IPS-11a (cell line): Measurements from ENCODE around the gene RAB25.
"Not testable (repeated sequence)": the region's sequence is repeated elsewhere in the genome, so short reads cannot be mapped to it uniquely, and the experiment has no call there.

ENCODE experiments used
- H3K4me3 ChIP-seq: one replicate; pipeline ENCODE4 v1.5.1; 2013; ENCODE audit warnings: low read depth, low read length, control low read depth

Gene RAB25

DNA sequence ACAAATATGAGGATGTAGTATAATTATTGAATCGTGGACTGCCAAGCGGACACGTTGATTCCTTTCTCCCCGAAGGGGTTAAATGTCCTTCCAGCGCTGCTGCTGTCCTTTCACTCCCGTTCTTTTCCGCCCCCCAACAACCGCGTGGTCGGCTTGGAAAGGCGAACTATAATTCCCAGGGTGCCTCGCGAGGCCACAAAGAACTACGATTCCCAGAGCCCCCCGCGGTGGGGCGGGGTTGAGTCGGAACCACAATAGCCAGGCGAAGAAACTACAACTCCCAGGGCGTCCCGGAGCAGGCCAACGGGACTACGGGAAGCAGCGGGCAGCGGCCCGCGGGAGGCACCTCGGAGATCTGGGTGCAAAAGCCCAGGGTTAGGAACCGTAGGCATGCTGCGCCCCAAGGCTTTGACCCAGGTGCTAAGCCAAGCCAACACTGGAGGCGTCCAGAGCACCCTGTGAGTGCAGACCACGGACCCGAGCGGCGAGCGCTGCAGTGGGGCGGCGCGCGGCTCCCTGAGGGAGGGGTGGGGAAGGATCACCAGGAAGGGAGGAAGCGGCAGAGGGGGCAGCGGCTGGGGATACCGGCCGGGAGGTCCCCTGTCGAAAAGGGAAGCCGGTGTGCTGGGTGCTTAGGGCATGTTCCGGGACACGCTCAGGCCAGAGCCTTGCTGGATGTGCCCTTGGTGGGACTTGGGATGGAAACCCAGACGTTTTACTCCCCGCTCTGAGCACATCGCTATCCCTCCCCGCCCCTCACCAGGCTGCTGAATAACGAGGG, 6.3 kb upstream of the RAB25 start, which contains the start of gene LAMTOR2:
LAMTOR2 (plus strand) TSS at position 283 of the 781 bp plus-strand sequence; CDS start at position 391, 108 bp downstream.
- H3K4me3 ChIP-seq = peak within 1 kb of the TSS; percentile 96

DNA sequence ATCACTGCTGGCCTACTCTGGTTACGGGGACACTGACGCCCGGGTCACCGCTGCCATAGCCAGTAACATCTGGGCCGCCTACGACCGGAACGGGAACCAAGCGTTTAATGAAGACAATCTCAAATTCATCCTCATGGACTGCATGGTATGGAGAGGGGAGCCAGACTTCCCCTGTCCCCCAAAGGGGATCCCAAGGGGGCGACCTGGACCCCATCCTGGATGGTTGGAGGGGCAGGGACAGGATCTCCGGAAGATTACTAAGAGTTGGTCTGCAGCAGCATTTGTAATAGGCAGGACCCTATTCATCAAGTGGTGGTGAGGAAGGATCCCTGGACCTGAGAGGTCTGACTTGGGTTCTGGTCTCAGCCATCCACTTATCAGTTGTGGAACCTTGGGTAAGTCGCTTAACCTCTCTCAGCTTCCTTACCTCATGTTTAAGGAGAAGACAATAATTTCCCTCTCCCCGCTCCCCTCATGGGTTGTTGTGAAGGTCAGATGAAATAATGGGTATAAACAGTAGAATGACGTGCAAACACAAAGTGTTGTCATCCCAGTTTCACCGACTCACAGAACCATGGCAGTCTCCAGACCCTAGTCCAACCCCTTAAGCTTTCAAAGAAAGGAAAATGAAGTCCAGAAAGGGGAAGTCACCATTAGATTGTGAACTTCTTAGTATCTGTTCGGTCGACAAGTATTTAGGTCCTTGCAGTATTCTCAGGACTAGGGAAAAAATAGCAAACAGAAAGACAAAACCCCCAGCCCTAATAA, 5.5 kb upstream of the RAB25 start:
- H3K4me3 ChIP-seq = peak overlapping the region; percentile 96

DNA sequence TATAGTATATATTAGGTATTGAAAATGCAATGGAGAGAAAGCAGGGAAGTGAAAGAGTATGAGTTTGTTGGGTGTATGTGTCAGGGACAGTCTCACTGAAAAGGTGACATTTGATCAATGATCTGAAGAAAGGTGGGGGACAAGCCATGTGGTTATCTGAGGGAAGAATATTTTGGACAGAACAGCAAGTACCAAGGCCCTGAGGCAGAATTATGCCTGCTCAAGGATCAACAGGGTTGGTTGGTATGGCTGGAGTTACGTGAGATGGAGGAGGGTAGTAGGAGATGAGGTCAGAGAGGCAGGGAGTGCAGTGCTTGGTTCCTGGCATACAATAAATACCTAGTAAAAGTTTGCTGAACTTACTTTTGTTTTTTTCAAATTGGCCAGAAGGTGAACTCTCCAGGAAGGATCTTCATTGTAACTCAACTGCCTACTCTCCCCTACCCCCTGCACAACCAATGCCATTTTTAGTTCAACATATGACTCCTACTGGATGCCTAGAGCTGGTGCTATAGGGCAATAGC, 4.6 kb upstream of the RAB25 start:
- H3K4me3 ChIP-seq = no peak overlapping the region

DNA sequence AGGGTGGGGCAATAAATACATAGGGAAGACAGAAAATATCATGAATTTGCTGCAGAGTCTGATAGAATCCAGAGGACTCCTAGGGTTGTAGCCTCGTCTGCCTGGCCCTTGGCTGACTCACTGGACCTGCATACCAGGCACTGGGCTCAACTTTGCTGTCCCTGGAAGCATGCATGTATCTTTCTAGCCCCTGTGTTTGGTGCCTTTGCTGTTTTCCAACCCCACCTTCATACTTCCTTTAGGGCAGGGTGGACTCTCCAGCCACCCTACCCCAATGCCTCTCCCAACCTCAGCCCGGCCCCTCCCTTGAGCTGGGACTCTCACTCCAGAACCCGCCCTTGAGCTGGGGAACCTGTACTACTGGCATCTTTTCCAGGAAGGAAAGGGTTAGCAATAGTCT, 1.2 kb downstream of the RAB25 start:
- no peak overlapping the region for H3K4me3 ChIP-seq

- no peak overlapping the region for H3K4me3 ChIP-seq
Observed at GRCh38 chr1:156063997-156064285, 3.0 kb downstream of the RAB25 start.

DNA sequence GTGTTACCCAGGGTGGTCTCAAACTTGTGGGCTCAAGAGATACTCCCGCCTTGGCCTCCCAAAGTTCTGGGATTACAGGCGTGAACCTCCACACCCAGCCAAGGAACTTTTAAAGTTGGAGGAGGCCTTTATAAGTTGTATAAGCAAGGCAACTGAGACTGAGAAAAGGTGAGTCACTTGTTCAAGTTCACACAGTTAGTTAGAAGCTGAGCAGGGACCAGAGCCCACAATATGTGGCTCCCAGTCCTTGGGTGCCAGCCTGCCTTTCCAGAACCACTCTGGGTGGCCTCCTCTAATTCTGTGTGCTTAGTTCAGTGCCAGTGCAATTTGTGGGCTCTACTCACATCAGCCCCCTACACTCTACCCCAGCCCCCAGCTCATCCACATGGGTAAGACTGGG, 3.7 kb downstream of the RAB25 start:
- H3K4me3 ChIP-seq = no peak overlapping the region

DNA sequence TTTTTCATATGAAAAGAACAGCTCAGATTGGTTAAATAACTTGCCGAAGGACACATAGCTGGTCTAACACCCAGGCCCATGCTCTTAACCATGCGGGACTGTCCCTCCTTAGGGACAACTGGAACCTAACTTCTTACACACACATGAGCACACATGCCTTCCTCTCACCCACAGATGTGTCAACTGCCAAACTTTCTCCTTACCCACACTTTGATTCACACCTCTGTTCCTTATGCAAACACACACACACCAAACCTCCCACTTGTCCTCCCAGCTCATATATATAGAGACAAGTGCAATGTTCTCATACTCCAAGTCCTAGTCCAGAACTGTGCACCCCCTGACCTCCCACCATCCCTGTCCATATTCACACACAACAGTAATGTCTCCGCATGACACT, 4.3 kb downstream of the RAB25 start:
- H3K4me3 ChIP-seq = no peak overlapping the region

DNA sequence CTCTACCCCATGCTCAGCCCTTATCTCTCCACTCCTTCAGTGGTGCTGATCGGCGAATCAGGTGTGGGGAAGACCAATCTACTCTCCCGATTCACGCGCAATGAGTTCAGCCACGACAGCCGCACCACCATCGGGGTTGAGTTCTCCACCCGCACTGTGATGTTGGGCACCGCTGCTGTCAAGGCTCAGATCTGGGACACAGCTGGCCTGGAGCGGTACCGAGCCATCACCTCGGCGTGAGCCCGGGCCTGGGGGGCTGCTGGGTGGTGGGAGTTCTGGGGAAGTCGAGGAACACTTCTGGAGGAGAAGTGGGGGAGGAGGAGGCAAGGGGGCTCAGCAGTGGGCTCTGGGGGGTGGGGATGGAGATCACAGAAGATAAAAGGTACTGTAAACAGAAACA, 4.9 kb downstream of the RAB25 start:
- no peak overlapping the region for H3K4me3 ChIP-seq

GRCh38 chr1:156067262-156067661, 6.3 kb downstream of the RAB25 start:
- H3K4me3 ChIP-seq = no peak overlapping the region

GRCh38 chr1:156069490-156070455, 8.8 kb downstream of the RAB25 start:
- no peak overlapping the region for H3K4me3 ChIP-seq

DNA sequence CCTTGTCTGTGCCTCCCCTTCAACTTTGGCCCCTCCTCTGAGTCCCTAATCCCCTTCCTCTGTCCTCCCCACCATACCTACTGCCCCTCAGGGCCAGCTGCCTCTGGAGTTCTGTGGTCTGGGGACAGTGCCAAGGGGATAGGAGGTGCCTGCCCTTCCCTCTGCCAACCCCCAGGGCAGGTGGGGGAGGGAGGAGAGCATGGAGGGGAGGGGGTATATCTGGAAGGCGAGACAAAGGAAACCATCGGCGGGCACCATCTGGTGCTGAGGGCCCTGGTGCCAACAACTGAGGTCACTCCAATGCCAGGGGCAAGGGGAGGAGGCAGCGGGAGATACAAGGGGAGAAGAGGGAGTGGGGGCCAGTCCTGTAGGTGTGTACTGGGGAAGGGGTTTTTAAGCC, 9.6 kb downstream of the RAB25 start:
- H3K4me3 ChIP-seq = no peak overlapping the region

DNA sequence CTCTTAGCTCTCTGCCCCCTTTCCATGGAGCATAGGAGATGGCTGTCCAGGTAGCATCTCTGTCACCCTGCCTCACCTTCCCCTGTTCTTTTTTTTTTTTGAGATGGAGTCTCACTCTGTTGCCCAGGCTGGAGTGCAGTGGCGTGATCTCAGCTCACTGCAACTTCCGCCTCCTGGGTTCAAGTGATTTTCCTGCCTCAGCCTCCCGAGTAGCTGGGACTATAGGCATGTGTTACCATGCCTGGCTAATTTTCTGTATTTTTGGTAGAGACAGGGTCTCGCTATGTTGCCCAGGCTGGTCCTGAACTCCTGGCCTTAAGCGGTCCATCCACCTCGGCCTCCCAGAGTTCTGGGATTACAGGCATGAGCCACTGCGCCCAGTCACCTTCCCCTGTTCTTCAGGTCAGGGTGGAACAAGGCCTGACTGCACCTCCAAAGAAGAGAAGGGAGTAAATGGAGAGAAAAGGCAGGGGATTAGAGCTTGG, 10.4 kb downstream of the RAB25 start:
- not testable (repeated sequence) for H3K4me3 ChIP-seq

DNA sequence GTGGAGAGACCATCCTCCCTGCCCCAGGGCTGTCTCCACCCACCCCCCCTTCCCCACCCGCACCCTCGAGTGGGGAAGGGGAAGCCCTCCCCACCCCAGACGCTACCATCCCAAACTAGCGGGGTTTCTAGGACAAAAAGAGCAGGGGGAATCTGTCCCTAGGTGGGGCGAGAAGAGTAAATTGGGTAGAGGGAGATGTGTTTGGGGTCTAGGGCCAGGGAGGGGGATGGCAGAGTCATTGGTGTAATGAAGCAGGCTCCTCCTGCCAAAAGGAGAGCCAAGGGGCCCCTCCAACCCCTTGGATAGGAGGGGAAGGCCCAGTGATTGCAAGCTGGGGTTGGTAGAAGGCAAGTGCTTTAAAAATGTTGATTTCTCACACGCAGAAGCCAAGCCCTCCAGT, 11.3 kb downstream of the RAB25 start:
- no peak overlapping the region for H3K4me3 ChIP-seq

DNA sequence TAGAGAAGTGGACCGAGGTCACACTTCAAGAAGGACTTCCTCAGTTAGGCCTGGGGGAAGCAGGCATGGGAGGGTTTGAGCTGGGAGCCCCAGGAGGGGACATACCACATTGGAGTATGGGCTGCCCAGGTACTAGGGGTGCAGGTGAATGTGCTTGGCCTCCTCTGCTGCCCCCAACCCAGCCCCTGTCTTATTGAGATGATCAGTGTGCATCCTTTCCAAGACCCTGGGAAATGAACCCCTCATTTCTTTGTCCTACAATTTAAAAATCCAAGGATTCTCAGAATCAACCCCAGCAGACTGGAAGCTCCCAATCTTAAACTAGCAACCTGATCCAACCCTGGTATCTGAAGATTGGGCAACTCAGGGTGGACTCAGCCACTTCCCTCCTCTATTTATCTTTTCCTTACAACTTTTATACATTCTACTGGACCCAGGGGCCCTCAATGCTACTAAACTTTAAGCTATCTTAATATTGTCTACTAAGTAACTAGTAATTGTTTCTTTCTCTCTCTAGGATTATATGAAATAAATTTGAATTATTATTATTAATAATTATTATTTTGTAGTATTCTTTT, 12.2 kb downstream of the RAB25 start:
- no peak overlapping the region for H3K4me3 ChIP-seq

GRCh38 chr1:156073740-156074139, 12.8 kb downstream of the RAB25 start:
- no peak overlapping the region for H3K4me3 ChIP-seq

DNA sequence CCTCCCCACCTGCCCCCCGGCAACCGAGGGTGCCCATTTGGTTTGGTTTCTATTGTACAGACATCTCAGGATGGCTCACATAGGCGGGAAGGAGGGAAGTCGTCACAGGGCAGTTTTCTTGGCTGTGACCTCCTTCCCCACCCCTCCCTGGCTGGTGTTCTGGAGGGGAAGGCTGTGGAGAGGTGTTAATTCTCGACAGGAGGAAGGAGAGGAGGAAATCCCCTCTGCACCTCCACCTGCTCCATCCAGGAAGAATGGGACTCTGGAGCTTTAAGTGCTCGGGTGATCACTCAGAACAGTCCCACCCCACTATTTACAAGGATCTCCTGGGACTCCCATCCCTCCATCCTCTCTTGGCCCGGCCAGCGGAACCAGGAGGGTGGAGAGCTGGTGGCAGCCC, 13.7 kb downstream of the RAB25 start:
- H3K4me3 ChIP-seq = no peak overlapping the region

GRCh38 chr1:156075162-156075561, 14.2 kb downstream of the RAB25 start:
- H3K4me3 ChIP-seq = no peak overlapping the region

GRCh38 chr1:156075775-156076204, 14.8 kb downstream of the RAB25 start:
- no peak overlapping the region for H3K4me3 ChIP-seq

DNA sequence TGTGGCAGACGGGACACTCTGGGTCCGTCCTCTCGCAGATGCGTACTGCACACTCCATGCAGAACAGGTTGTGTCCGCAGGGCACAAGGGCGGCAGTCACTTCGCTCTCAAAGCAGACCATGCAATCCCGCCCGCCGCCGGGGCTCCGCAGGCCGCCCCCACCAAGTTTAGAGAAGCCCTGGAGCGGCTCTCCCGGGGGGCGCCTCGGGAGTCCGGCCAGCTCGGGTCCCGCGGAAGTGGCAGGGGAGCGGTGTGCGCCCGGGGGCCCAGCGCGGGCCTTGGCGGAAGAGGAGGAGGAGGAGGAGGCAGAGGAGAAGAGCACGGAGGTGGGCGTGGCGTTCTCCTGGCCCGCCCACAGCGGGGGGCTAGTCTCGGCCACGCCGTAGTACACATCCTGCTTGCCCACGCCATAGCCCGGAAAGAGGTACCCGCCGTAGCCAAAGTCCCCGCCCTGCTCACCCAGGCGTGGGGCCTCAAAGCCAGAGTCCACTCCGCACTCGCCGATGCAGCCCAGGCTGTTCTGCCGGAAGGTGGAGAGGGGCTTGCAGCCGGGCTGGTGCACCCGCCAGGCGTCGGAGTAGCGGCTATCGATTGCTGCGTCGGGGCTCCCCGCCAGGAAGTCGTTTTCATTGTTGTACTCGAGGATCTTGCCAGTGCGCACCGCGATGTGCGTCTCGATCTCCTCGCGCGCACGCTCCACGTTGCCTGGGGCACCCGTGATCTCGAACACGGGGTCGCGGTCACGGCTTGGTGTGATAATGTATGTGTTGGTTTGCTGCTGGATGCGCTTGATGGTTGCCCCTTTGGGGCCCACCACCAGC, 15.9 kb downstream of the RAB25 start:
- peak overlapping the region; percentile 10 for H3K4me3 ChIP-seq

GRCh38 chr1:156077430-156077760, 16.4 kb downstream of the RAB25 start:
- H3K4me3 ChIP-seq = no peak overlapping the region
